Mesenchymal stem cell (in vitro differentiated cells and primary cell): ENCODE results near the gene BOD1L1.

Experiments used
- DNase-seq: peaks from one replicate; pipeline ENCODE4 v3.0.0-alpha.2; 2013
- H2AFZ ChIP-seq: one replicate; pipeline ENCODE4 v1.6.1; 2013; ENCODE audit warnings: low read depth, mild to moderate bottlenecking, control low read depth, inconsistent platforms, low read length, moderate library complexity
- H2AK5ac ChIP-seq: 2 replicates; pipeline ENCODE4 v1.6.1; 2013; ENCODE audit warnings: low read length, moderate library complexity, mild to moderate bottlenecking, inconsistent platforms; ENCODE audit not compliant: severe bottlenecking
- H2BK120ac ChIP-seq: one replicate; pipeline ENCODE4 v1.6.1; 2013; ENCODE audit warnings: low read depth, mild to moderate bottlenecking, inconsistent platforms, low read length, moderate library complexity
- H2BK12ac ChIP-seq, 2 experiments: one replicate each; pipeline ENCODE4 v1.6.1; 2013; ENCODE audit warnings: inconsistent platforms in 2 of 2, low read length in 2 of 2, mild to moderate bottlenecking in 2 of 2, moderate library complexity in 2 of 2, control low read depth in 1 of 2
- H2BK15ac ChIP-seq: one replicate; pipeline ENCODE4 v1.6.1; 2013; ENCODE audit warnings: mild to moderate bottlenecking, low read depth, inconsistent platforms; ENCODE audit not compliant: poor library complexity, severe bottlenecking
- H2BK5ac ChIP-seq: 2 replicates; pipeline ENCODE4 v1.6.1; 2013; ENCODE audit warnings: low read depth, mild to moderate bottlenecking, low read length, control low read depth, inconsistent platforms; ENCODE audit not compliant: poor library complexity, severe bottlenecking
- H3K14ac ChIP-seq, 2 experiments: one replicate each; pipeline ENCODE4 v1.6.1; 2013; ENCODE audit warnings: inconsistent platforms in 2 of 2, low read length in 2 of 2, control low read depth in 1 of 2, mild to moderate bottlenecking in 1 of 2, moderate library complexity in 1 of 2
- H3K18ac ChIP-seq, 2 experiments: one replicate each; pipeline ENCODE4 v1.6.1; 2013; ENCODE audit warnings: inconsistent platforms in 2 of 2, low read length in 2 of 2, control low read depth in 1 of 2, low read depth in 1 of 2, mild to moderate bottlenecking in 1 of 2
- H3K23ac ChIP-seq, 2 experiments: one replicate each; pipeline ENCODE4 v1.6.1; 2013; ENCODE audit warnings: inconsistent platforms in 2 of 2, low read length in 2 of 2, mild to moderate bottlenecking in 2 of 2, moderate library complexity in 2 of 2, control low read depth in 1 of 2
- H3K27ac ChIP-seq: 2 replicates; pipeline ENCODE4 v1.5.1; 2013; ENCODE audit warnings: mild to moderate bottlenecking, moderate library complexity, low read length, control low read depth, inconsistent platforms; ENCODE audit not compliant: poor library complexity, severe bottlenecking
- H3K27me3 ChIP-seq, 2 experiments: 2 replicates each; pipeline versions ENCODE4 v1.6.1 to v1.7.0; 2013; ENCODE audit warnings: low read length in 2 of 2, mild to moderate bottlenecking in 2 of 2, moderate library complexity in 2 of 2, control low read depth in 1 of 2, inconsistent platforms in 1 of 2; ENCODE audit not compliant: control insufficient read depth in 1 of 2, insufficient read depth in 1 of 2
- H3K36me3 ChIP-seq, 2 experiments: 2 replicates each; pipeline versions ENCODE4 v1.6.1 to v1.7.0; 2013; ENCODE audit warnings: low read length in 2 of 2, control low read depth in 1 of 2, inconsistent platforms in 1 of 2, low read depth in 1 of 2, mild to moderate bottlenecking in 1 of 2; ENCODE audit not compliant: insufficient read depth in 2 of 2, control insufficient read depth in 1 of 2
- H3K4ac ChIP-seq, 2 experiments: one replicate each; pipeline ENCODE4 v1.6.1; 2013; ENCODE audit warnings: inconsistent platforms in 2 of 2, low read length in 2 of 2, mild to moderate bottlenecking in 2 of 2, moderate library complexity in 2 of 2, control low read depth in 1 of 2, low read depth in 1 of 2
- H3K4me1 ChIP-seq: 2 replicates; pipeline ENCODE4 v1.6.1; 2013; ENCODE audit warnings: low read depth, low read length, control low read depth; ENCODE audit not compliant: control insufficient read depth, insufficient read depth
- H3K4me2 ChIP-seq: 2 replicates; pipeline ENCODE4 v1.6.1; 2013; ENCODE audit warnings: low read length, mild to moderate bottlenecking, inconsistent platforms; ENCODE audit not compliant: poor library complexity, severe bottlenecking
- H3K4me3 ChIP-seq, 2 experiments: 2 replicates each; pipeline versions ENCODE4 v1.5.1 to v1.7.0; 2013; ENCODE audit warnings: low read length in 2 of 2, mild to moderate bottlenecking in 2 of 2, control low read depth in 1 of 2, low read depth in 1 of 2; ENCODE audit not compliant: insufficient read depth in 1 of 2
- H3K79me1 ChIP-seq: replicated peaks from 2 replicates; pipeline ENCODE4 v1.6.1; 2013; ENCODE audit warnings: mild to moderate bottlenecking, control low read depth, low read length, inconsistent platforms; ENCODE audit not compliant: poor library complexity, severe bottlenecking
- H3K9ac ChIP-seq: 2 replicates; pipeline ENCODE4 v1.7.0; 2013; ENCODE audit warnings: mild to moderate bottlenecking, low read length, moderate library complexity
- H3K9me3 ChIP-seq: 2 replicates; pipeline ENCODE4 v1.7.0; 2013; ENCODE audit warnings: mild to moderate bottlenecking, low read length; ENCODE audit not compliant: control insufficient read depth
- H4K8ac ChIP-seq: one replicate; pipeline ENCODE4 v1.6.1; 2013; ENCODE audit warnings: inconsistent platforms, mild to moderate bottlenecking, low read length, moderate library complexity
- H4K91ac ChIP-seq: one replicate; pipeline ENCODE4 v1.6.1; 2013; ENCODE audit warnings: mild to moderate bottlenecking, low read length, inconsistent platforms
- WGBS: methylation state at CpG from one replicate; pipeline ENCODE4 v1.1.7; 2013; ENCODE audit warnings: mixed read lengths; 5-methylcytosine and 5-hydroxymethylcytosine counted together

The BOD1L1 gene

GRCh38 chr4:13577660-13578059, 49.9 kb downstream of the BOD1L1 start:
- Histone ChIP-seq H3K4me3 (no peak overlapping the region), H3K4me2 (no peak overlapping the region), H2BK5ac (no peak overlapping the region), H2AFZ (no peak overlapping the region), H3K9ac (no peak overlapping the region), H2AK5ac (no peak overlapping the region), H2BK15ac (no peak overlapping the region), H4K8ac (no peak overlapping the region), H4K91ac (no peak overlapping the region), H2BK120ac (no peak overlapping the region), H3K27me3 (no peaks in the 10 kb centered on the region), H3K4me1 (peaks cover 2% of the 10 kb centered on the region), H3K14ac (no peak overlapping the region), H2BK12ac (no peak overlapping the region), H3K36me3 (peaks cover 25 to 92% of the 10 kb centered on the region in 2 experiments), H3K27ac (no peak overlapping the region), H3K9me3 (no peaks in the 10 kb centered on the region), H3K4ac (no peak overlapping the region), H3K23ac (no peak overlapping the region), H3K18ac (no peak overlapping the region), H3K79me1 (peaks cover 3% of the 10 kb centered on the region)
- 100% methylated on average over 2 of the region's 3 CpGs for WGBS
- no peak for DNase-seq

DNA sequence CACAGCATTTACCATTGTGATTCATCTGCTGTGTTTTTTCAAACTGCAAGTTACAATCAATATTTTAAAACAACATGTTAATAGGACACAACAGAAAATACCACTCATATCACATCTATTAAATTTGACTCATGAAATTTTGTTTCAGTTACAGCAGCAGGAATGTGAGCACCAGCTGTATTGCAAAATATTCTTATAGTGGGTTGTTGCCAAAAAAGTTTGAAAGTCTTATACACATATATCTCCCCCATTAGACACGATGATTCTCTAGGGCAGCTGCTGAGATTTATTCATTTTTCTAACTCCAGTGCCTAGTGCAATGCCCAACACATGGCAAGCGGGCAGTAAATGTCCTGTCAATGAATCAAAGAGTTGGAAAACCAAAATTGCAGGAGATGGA, 56.6 kb downstream of the BOD1L1 start:
- WGBS: 98% methylated on average over 2 of the region's 2 CpGs
- Histone ChIP-seq H3K23ac (no peak overlapping the region), H3K27me3 (no peaks in the 10 kb centered on the region), H4K91ac (no peak overlapping the region), H3K27ac (no peak overlapping the region), H2BK15ac (no peak overlapping the region), H3K4me1 (no peaks in the 10 kb centered on the region), H3K4ac (no peak overlapping the region), H2BK5ac (no peak overlapping the region), H2BK120ac (no peak overlapping the region), H3K36me3 (peaks cover 30 to 93% of the 10 kb centered on the region in 2 experiments), H4K8ac (no peak overlapping the region), H3K18ac (no peak overlapping the region), H2AK5ac (no peak overlapping the region), H3K4me2 (no peak overlapping the region), H2AFZ (no peak overlapping the region), H3K14ac (no peak overlapping the region), H3K9ac (no peak overlapping the region), H3K4me3 (no peak overlapping the region), H3K9me3 (no peaks in the 10 kb centered on the region), H2BK12ac (no peak overlapping the region), H3K79me1 (peaks cover 4% of the 10 kb centered on the region)
- DNase-seq: no peak

- no peaks in the 10 kb centered on the region for H3K9me3 ChIP-seq
- no peak overlapping the region for H2BK12ac ChIP-seq
- no peak overlapping the region for H2BK120ac ChIP-seq
Observed at GRCh38 chr4:13567125-13567524, 60.4 kb downstream of the BOD1L1 start.

GRCh38 chr4:13562876-13563275, 64.6 kb downstream of the BOD1L1 start:
- DNase-seq: no peak
- Histone ChIP-seq H4K91ac (no peak overlapping the region), H3K4ac (no peak overlapping the region), H4K8ac (no peak overlapping the region), H3K27ac (no peak overlapping the region), H2BK5ac (no peak overlapping the region), H3K4me2 (no peak overlapping the region), H2BK120ac (no peak overlapping the region), H3K9ac (no peak overlapping the region), H3K36me3 (peaks cover 5 to 23% of the 10 kb centered on the region in 2 experiments), H3K9me3 (no peaks in the 10 kb centered on the region), H3K27me3 (no peaks in the 10 kb centered on the region), H2BK15ac (no peak overlapping the region), H2AK5ac (no peak overlapping the region), H3K14ac (no peak overlapping the region), H3K23ac (no peak overlapping the region), H3K4me3 (no peak overlapping the region), H2AFZ (no peak overlapping the region), H2BK12ac (no peak overlapping the region), H3K79me1 (no peaks in the 10 kb centered on the region), H3K18ac (no peak overlapping the region), H3K4me1 (no peaks in the 10 kb centered on the region)
- no CpG with 5 or more reads among the region's 1 CpG for WGBS

More at GRCh38 chr4:13567125-13567524, 60.4 kb downstream of the BOD1L1 start:
- no peak overlapping the region for H2BK5ac ChIP-seq
- 95% methylated on average over 5 of the region's 5 CpGs for WGBS
- no peak overlapping the region for H3K23ac ChIP-seq
- H3K18ac ChIP-seq: no peak overlapping the region
- no peak overlapping the region for H3K9ac ChIP-seq
- no peak overlapping the region for H4K8ac ChIP-seq
- H3K14ac ChIP-seq: no peak overlapping the region
- no peak overlapping the region for H2AFZ ChIP-seq
- no peaks in the 10 kb centered on the region for H3K27me3 ChIP-seq
- no peak for DNase-seq
- peaks cover 14 to 66% of the 10 kb centered on the region in 2 experiments for H3K36me3 ChIP-seq
- H2AK5ac ChIP-seq: no peak overlapping the region
- no peak overlapping the region for H4K91ac ChIP-seq
- H3K27ac ChIP-seq: no peak overlapping the region
- no peak overlapping the region for H2BK15ac ChIP-seq
- H3K4me2 ChIP-seq: no peak overlapping the region
- H3K4ac ChIP-seq: no peak overlapping the region
- peaks cover 2% of the 10 kb centered on the region for H3K79me1 ChIP-seq
- no peaks in the 10 kb centered on the region for H3K4me1 ChIP-seq
- H3K4me3 ChIP-seq: no peak overlapping the region
